Kidney glomerular epithelial cell (primary cell): ENCODE measurements around the gene SURF6.
"Not testable (repeated sequence)": the region's sequence is repeated elsewhere in the genome, so short reads cannot be mapped to it uniquely, and the experiment has no call there.

Experiments used
- DNase-seq: peaks from one replicate; lab custom pipeline; 2025; lab: John Stamatoyannopoulos, UW

Gene SURF6

GRCh38 chr9:133335924-133336811, at the start of gene SURF6:
Gene SURF6 (minus strand): TSS chr9:133336188. CDS start chr9:133336132, 56 bp downstream.
- DNase-seq, result peak; percentile 87

GRCh38 chr9:133385452-133385851, 49.5 kb upstream of the SURF6 start:
- DNase-seq, result no peak

GRCh38 chr9:133384736-133385321, 48.8 kb upstream of the SURF6 start:
- DNase-seq, result no peak

- no peak for DNase-seq
Measured at GRCh38 chr9:133383438-133383837, 47.5 kb upstream of the SURF6 start.

GRCh38 chr9:133382507-133383141, 46.6 kb upstream of the SURF6 start:
- DNase-seq, result no peak

GRCh38 chr9:133380734-133381133, 44.7 kb upstream of the SURF6 start:
- no peak for DNase-seq

- no peak for DNase-seq
Measured at GRCh38 chr9:133379153-133380086, 43.4 kb upstream of the SURF6 start.

GRCh38 chr9:133378408-133378962, 42.5 kb upstream of the SURF6 start:
- no peak for DNase-seq

GRCh38 chr9:133377721-133378216, 41.8 kb upstream of the SURF6 start:
- DNase-seq, result no peak

GRCh38 chr9:133377280-133377679, 41.3 kb upstream of the SURF6 start:
- not testable (repeated sequence) for DNase-seq

- peak; percentile 77 for DNase-seq
Measured at GRCh38 chr9:133375724-133376654, 40.0 kb upstream of the SURF6 start, which contains the start of the genes STKLD1 and SURF4. Gene STKLD1 (plus strand): TSS chr9:133376366. CDS start chr9:133376474, 108 bp downstream. Gene SURF4 (minus strand): TSS chr9:133376060. CDS start chr9:133375969, 91 bp downstream.

- DNase-seq, result no peak
Measured at GRCh38 chr9:133375116-133375723, 39.2 kb upstream of the SURF6 start.

- DNase-seq, result no peak
Measured at GRCh38 chr9:133374612-133375115, 38.7 kb upstream of the SURF6 start.

- DNase-seq, result no peak
Measured at GRCh38 chr9:133372144-133372543, 36.2 kb upstream of the SURF6 start.

- DNase-seq, result no peak
Measured at GRCh38 chr9:133371261-133371711, 35.3 kb upstream of the SURF6 start.

GRCh38 chr9:133370685-133371084, 34.7 kb upstream of the SURF6 start:
- no peak for DNase-seq

- no peak for DNase-seq
Measured at GRCh38 chr9:133369933-133370332, 33.9 kb upstream of the SURF6 start.

GRCh38 chr9:133369422-133369821, 33.4 kb upstream of the SURF6 start:
- no peak for DNase-seq

GRCh38 chr9:133368249-133368881, 32.4 kb upstream of the SURF6 start:
- DNase-seq, result no peak
